SKM-1 (cell line): ENCODE data around the gene MGAT5.
A peak's percentile ranks its signal among the peaks of the same experiment; 100 is the strongest.

ENCODE experiments used
- DNase-seq: peaks from one replicate; lab custom pipeline; 2025; ENCODE audit not compliant: unreplicated experiment; lab: John Stamatoyannopoulos, UW

MGAT5 gene

DNA sequence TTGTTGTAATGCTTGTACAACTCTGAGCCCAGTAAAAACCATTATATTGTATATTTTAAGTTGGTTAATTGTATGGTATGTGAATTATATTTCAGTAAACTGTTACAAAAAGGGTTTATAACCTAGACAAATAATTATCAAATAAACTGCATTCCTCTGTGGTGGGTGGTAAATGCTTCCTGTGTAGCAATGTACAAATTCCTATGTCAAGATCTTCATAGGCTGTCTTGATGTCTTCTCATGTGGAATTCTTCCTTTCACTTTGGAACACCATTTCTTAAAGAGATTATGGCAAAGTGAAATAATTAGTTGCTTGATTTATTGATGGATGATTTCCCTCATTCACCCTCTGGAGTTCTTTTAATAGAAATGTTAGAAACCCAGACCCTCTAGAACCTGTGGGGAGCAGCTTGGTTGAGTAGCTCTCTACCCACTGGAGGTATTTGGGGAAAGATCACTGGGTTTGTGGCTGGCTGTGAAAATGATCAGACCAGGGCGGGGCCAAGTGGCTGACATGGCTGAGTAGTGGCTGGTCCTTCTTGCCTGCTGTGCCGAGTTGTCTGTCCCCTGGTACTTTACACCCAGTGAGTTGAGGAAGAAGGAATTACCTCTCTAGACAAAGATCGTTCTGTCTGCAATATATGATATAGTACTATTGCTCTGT is 22.4 kb upstream of the MGAT5 start:
- DNase-seq, result no peak

DNA sequence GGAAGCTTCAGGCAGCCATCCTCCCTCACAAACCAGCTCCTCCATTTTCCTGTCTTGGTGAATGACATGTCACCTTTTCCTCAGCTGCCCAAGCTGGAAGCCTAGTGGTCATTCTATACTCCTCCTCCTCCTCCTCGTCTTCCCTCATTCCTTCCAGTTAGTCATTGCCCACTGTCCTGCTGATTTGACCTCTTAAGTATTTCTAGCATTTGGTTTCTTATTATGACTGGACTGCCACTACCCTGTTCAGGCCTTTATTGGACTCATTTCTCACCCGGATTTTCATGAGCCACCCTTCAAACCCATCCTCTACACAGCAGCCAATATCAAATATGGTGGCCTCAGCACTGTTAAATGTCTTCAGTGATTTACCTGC is 21.9 kb upstream of the MGAT5 start:
- DNase-seq, result no peak

DNA sequence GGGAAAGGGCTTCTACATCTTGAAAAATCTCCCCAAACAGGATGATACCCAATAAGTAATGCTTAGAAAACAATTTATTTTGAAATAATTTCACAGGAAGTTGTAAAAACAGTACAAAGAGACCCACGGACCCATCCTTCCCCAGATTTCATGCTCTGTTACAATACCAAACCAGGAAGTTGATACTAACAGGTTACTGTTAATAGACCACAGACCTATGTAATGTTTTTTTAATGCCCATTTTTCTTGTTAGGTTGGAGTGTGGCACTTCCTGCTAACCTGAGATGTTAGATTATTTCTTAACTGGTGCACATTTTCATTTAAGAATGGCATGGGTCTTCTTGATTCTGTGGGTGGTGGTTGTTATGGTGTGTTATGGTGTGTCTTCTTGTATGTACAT is 21.4 kb upstream of the MGAT5 start:
- no peak for DNase-seq

DNA sequence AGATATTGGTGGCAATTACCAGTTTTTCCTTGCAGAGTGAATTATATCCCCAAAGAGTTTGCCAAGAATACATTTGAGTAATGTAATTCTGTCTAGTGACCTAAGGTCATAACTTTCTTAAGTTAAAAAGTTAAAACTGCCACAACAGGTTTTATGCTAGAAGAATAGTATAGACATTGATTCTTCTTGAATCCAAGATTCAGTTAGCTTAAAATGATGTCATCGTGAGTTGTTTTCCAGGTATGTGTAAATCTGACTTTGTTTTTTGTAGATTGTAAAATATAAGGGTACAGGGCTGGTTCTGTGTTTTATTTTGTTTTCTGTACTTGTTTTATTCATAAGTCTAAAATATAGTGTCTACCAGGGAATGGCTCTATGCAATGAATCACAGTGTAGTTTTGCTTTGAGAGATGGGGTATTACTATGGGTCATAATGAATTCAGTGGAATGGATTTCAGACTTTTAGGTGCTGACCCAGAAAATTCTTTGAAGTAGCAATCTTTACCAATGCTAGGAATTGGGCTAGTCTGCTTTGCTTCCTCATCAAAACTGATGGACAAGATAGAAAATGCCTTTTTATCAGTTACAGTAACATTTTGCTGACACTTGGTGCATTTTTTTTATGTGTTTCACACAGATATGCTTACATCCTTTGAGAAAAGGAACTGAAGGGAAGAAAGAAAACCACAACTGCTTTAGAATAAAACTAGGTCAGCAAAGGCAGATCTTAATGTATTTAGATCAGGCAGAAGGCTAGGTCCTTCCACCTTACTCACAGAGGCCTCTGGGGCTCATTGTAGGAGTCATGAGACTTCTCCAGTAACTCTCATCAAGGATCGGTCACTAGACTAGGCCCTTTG is 20.8 kb upstream of the MGAT5 start:
- no peak for DNase-seq

- DNase-seq, result no peak
These were observed 20.1 kb upstream of the MGAT5 start for GRCh38 chr2:134233728-134234136.

- no peak for DNase-seq
These were observed 19.3 kb upstream of the MGAT5 start for GRCh38 chr2:134234535-134234934.

DNA sequence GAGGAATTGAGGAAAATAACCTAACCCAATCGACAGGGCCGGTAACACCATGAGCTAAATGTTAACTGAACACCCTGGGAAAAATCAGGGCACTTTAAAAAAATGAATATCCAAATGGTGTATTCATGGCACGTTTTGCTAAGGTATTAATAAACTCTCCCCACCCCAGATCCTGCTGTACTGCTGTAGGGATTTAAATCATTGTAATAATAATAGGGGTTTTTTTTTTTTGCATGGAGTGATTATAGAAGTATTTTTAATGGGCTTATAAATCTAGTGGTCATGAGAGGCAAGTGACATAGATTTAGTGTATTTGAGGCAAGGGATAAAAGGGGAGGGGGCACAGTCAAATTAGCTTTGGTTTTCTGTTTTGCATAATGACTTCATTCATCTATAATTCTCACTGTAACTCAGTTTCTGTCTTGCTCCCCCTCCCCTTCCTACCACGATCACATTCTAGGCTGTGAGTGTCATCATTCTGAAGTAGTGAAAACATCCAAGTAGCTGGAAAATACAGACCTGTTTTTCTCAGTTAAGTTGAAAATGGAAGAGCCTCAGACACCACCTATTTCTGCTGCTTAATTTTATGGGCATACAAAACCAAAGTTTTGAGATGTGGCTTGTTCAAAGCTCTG is 18.2 kb upstream of the MGAT5 start:
- no peak for DNase-seq

DNA sequence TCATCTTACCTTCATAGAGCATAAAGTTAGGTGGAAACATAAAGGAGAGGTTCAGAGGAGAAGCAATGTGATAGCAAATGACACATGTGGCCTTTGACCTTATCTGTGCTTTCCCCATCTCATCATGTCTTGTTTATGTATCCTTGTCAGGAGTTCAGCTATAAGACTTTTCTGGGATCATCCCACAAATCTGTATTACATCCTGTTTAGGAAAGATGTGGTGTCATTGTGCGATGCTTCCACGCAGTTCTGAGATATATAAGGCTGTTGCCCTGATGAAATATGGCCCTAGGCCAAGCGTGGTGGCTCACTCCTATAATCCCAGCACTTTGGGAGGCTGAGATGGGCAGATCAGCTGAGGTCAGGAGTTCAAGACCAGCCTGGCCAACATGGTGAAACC is 15.5 kb upstream of the MGAT5 start:
- DNase-seq, result no peak

DNA sequence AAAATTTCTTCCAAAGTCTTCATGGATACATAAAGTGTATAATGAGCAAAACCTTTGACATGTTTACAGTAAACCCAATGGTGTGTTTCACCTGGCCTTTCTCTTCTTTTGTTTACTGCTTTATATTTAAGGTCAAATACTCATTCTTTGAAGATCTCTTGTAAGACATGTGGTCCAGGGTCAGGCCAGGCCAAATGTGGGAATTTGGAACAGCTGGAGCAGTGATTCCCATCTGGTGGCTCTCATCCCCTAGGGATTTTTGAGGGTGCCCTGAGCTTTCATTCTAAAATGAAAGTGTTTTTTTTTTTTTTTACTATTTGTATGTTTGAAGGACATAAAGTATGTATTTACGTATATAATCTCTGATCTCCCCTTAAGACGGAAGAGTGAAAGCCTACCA is 13.8 kb upstream of the MGAT5 start:
- no peak for DNase-seq

DNA sequence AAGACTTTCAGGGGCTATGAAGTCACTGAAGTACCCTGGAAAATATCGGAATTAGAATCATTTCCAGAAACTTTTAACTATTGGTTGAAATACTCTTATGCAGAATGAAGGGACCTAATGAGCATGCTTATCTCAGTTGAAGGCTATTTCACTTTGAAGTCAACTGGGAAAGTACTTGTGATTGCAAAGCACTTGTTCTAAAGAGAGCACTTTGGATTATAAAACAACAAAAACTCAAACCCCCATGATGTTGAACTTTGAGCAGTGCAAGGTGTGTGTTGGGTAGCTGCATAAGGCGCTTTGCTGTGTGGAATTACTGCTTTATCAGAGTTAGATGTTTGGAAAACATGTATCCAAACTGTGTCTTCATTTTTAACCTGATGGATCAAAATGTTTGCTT is 12.0 kb upstream of the MGAT5 start:
- no peak for DNase-seq

DNA sequence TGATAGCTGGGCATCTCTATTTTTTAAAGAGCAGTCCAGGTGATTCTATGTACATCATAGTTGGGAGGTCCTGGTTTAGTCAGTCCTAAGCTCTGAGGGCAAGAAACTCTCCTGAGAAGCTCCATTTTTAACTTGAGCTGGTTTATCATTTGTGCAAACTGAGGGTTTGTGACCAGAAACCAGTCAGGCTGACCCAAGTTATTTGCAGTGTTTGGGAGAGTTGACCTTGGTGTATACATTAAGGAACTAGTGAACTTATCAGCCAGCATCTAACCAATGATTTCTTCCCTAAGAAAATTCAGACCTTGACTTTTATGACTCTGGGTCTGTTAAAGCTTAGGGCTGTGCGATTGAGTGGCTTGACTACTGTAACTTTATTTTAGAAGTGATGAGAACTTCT is 10.6 kb upstream of the MGAT5 start:
- no peak for DNase-seq

GRCh38 chr2:134244086-134244485 is 9.8 kb upstream of the MGAT5 start:
- DNase-seq, result no peak

DNA sequence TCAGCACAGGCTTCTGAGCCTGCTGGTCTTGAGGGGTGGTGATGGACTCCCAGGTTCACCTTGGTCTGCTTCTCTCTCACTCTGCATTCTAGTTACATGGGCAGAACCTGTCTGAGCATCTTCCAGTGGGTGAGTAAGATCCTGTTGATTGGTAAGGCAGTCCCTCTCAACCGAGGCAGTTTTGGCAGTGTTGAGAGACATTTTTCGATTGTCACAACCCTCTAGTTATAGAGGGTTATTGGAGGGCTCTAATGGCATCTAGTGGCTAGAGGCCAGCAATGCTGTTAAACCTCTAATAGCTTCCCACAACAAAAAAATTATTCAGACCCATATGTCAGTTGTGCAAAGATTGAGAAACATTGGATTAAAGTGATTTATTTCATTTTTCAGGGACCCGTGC is 9.3 kb upstream of the MGAT5 start:
- DNase-seq, result no peak

GRCh38 chr2:134245340-134245984 is 8.4 kb upstream of the MGAT5 start:
- peak; percentile 78 for DNase-seq

DNA sequence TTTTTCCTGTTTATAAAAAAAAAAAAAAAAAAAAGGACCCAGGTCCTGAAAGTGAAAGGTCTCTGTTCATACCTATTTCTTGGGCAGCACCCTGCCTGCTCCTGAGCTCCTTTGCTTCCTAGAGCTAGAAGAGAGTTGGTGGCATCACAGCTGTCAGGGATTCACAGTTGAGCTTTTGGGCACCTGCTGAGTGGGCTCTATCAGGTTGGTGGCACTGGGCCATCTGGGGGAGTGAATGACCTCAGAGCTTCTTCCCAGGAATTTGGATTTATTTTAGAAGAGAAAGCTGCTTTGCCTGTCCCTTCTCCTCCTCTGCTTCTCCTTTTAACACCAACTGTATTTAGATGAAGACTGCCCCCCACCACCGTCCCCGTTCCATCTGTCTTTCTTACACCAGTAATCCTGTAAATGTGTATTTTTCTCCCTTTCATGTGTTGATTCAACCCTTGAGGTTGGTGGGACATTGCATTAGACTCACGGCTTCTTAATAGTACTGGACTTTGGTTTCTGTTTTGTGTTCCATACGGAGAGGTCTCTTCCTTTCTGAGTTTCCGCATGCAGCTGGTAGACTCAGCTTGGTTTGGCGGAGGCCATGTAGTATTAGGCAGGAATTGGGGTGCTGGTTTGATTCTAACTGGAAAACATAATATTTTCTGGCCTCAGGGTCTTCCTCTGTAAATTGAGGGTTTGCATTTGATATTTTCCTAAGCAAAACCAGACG is 7.6 kb upstream of the MGAT5 start:
- no peak for DNase-seq

GRCh38 chr2:134247679-134248078 is 6.2 kb upstream of the MGAT5 start:
- DNase-seq, result no peak

DNA sequence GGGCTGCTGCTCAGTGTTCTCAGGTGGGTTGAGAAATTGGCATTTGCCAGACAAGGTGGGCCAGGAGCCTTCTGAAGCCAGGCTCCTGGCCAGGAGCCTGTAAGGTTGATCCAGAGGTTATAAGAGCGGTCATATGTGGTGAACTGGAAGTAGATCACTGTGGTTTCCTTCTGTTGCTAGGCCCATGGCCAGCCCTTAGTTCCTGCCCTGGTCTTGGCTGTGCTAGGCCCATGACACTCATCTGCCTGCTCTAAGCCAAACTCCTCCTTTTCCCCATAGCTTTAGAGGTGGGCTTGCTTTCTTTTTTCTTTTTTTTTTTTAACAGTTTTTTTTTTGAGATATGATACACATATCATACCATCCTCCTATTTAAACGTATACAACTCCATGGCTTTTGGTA is 5.0 kb upstream of the MGAT5 start:
- no peak for DNase-seq

DNA sequence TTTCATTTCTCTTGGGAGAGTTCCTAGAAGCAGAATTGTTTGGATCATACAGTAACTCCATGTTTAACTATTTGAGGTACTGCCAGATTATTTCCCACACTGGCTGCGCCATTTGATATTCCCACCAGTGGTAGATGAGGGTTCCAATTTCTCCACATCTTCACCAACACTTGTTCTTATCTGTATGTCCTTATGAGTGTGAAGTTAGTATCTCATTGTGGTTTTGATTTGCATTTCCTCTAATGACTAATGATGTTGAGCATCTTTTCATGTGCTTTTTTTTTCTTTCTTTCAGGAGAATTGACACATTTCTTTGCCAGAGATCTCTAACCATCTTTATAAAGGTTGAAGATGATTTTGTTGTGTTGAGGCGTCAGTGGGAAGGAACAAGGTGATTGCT is 4.1 kb upstream of the MGAT5 start:
- no peak for DNase-seq

DNA sequence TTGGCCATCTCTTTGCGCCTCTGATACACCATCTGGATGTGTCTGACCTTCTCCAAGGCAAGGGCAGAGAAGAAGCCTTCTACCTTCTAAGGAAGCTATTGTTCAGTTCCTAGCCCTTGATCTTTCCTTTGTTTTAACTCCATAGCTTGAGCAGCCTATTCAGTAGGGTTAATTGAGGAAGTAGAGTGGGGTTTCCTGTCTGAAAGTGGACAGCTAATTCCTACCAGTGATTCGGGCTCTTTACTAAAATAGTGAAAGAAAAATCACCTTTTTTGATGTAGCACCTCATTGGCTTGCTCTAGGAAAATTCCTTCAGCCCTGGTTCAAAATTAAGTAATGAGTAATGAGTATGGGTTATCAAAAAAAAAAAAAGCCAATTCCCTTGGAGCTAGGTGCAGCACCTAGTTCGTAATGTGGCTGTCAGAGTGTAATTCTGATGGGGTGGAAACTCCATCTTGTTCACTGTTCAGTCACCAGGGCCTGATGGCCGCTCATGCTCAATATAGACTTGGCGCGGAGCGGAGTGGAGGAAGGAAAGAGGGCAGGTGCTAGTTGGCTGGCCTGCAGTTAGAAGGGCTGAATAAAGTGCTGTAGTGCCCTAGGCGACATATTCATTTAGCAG is 2.9 kb upstream of the MGAT5 start:
- peak; percentile 46 for DNase-seq

DNA sequence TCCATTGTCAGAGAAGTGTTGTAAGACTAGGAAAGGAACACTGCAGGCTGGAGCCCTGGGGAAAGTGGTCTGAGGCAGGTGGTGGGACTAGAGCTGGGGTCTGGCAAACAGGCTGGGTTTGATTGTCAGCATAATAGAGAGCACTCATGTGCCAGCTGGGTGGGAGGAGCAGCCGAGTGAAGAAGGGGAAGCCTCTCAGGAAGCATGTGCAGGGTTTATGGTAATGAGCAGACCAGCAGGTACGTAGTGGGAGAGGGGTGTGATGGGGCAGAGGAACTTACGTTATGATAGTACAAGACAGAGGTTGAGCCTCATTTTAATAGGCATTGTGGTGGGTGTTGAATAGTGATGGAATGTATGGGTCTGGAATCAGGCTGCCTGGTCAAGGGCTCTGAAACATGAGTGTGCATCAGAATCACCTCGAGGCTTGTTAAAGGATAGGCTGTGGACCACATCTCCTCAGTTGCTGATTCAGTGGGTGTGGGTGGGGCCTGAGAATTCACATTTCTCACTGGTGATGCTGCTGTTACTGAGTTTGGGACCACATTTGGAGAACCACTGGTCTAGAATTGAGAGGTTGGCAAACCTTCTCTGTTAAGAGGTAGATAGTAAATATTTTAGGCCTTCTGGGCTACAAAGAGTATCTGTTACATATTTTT is 1.7 kb upstream of the MGAT5 start:
- DNase-seq, result no peak
